HUES6 (cell line): ENCODE measurements around the gene KIF6.

ENCODE experiments used
- H3K27ac ChIP-seq: 2 replicates; pipeline ENCODE4 v1.7.0; 2013; ENCODE audit warnings: low read depth, mild to moderate bottlenecking, low read length, inconsistent platforms
- H3K27me3 ChIP-seq: 2 replicates; pipeline ENCODE4 v1.6.1; 2013; ENCODE audit warnings: low read length; ENCODE audit not compliant: control insufficient read depth, insufficient read depth
- H3K36me3 ChIP-seq: 2 replicates; pipeline ENCODE4 v1.6.1; 2013; ENCODE audit warnings: low read length; ENCODE audit not compliant: control insufficient read depth, insufficient read depth
- H3K4me1 ChIP-seq: 2 replicates; pipeline ENCODE4 v1.6.1; 2013; ENCODE audit warnings: low read length; ENCODE audit not compliant: control insufficient read depth, insufficient read depth
- H3K4me3 ChIP-seq: 2 replicates; pipeline ENCODE4 v1.5.1; 2013; ENCODE audit warnings: low read depth, low read length
- H3K9ac ChIP-seq: one replicate; pipeline ENCODE4 v1.6.1; 2013; ENCODE audit warnings: mild to moderate bottlenecking, low read length
- H3K9me3 ChIP-seq: 2 replicates; pipeline ENCODE4 v1.6.1; 2013; ENCODE audit warnings: low read depth, low read length; ENCODE audit not compliant: control insufficient read depth, insufficient read depth

KIF6 gene

GRCh38 chr6:39362487-39362865 lies 362.7 kb downstream of the KIF6 start:
- no peaks in the 10 kb centered on the region for H3K27me3 ChIP-seq
- H3K9me3 ChIP-seq: no peaks in the 10 kb centered on the region
- peaks cover 4% of the 10 kb centered on the region; the same call in 1 of the 2 replicates for H3K4me1 ChIP-seq
- H3K9ac ChIP-seq: no peak overlapping the region
- H3K27ac ChIP-seq: no peak overlapping the region
- no peaks in the 10 kb centered on the region for H3K36me3 ChIP-seq
- H3K4me3 ChIP-seq: no peak overlapping the region

GRCh38 chr6:39361657-39362486 lies 363.3 kb downstream of the KIF6 start:
- Histone ChIP-seq H3K4me3 (no peak overlapping the region), H3K9me3 (no peaks in the 10 kb centered on the region), H3K9ac (no peak overlapping the region), H3K4me1 (peaks cover 4% of the 10 kb centered on the region; the same call in 1 of the 2 replicates), H3K27me3 (no peaks in the 10 kb centered on the region), H3K36me3 (no peaks in the 10 kb centered on the region), H3K27ac (no peak overlapping the region)

GRCh38 chr6:39360378-39360777 lies 364.8 kb downstream of the KIF6 start:
- H3K27ac ChIP-seq: no peak overlapping the region
- no peaks in the 10 kb centered on the region for H3K27me3 ChIP-seq
- no peaks in the 10 kb centered on the region for H3K9me3 ChIP-seq
- H3K36me3 ChIP-seq: no peaks in the 10 kb centered on the region
- peaks cover 4% of the 10 kb centered on the region; the same call in 1 of the 2 replicates for H3K4me1 ChIP-seq
- H3K4me3 ChIP-seq: no peak overlapping the region
- no peak overlapping the region for H3K9ac ChIP-seq

- Histone ChIP-seq H3K27me3 (no peaks in the 10 kb centered on the region), H3K27ac (no peak overlapping the region), H3K9me3 (no peaks in the 10 kb centered on the region), H3K4me1 (peaks cover 4% of the 10 kb centered on the region; the same call in 1 of the 2 replicates), H3K36me3 (no peaks in the 10 kb centered on the region), H3K9ac (no peak overlapping the region), H3K4me3 (no peak overlapping the region)
These were observed 367.1 kb downstream of the KIF6 start for GRCh38 chr6:39357998-39358686.

- H3K9me3 ChIP-seq: no peaks in the 10 kb centered on the region
- no peaks in the 10 kb centered on the region for H3K4me1 ChIP-seq
- no peaks in the 10 kb centered on the region for H3K27me3 ChIP-seq
- H3K27ac ChIP-seq: no peak overlapping the region
- H3K9ac ChIP-seq: no peak overlapping the region
- no peaks in the 10 kb centered on the region for H3K36me3 ChIP-seq
- H3K4me3 ChIP-seq: no peak overlapping the region
These were observed 371.4 kb downstream of the KIF6 start for GRCh38 chr6:39353698-39354315.

- Histone ChIP-seq H3K9me3 (no peaks in the 10 kb centered on the region), H3K27ac (no peak overlapping the region), H3K4me1 (no peaks in the 10 kb centered on the region), H3K4me3 (no peak overlapping the region), H3K36me3 (no peaks in the 10 kb centered on the region), H3K9ac (no peak overlapping the region), H3K27me3 (no peaks in the 10 kb centered on the region)
These were observed 374.3 kb downstream of the KIF6 start for GRCh38 chr6:39350723-39351505.

- Histone ChIP-seq H3K9ac (no peak overlapping the region), H3K27me3 (no peaks in the 10 kb centered on the region), H3K9me3 (no peaks in the 10 kb centered on the region), H3K4me3 (no peak overlapping the region), H3K4me1 (peaks cover 9% of the 10 kb centered on the region), H3K36me3 (no peaks in the 10 kb centered on the region), H3K27ac (no peak overlapping the region)
These were observed 376.5 kb downstream of the KIF6 start for GRCh38 chr6:39348740-39349139.

GRCh38 chr6:39347906-39348585 lies 377.2 kb downstream of the KIF6 start:
- peaks cover 15% of the 10 kb centered on the region for H3K4me1 ChIP-seq
- no peaks in the 10 kb centered on the region for H3K36me3 ChIP-seq
- H3K4me3 ChIP-seq: no peak overlapping the region
- H3K9me3 ChIP-seq: no peaks in the 10 kb centered on the region
- no peaks in the 10 kb centered on the region for H3K27me3 ChIP-seq
- H3K9ac ChIP-seq: no peak overlapping the region
- no peak overlapping the region for H3K27ac ChIP-seq

GRCh38 chr6:39347206-39347605 lies 378.0 kb downstream of the KIF6 start:
- Histone ChIP-seq H3K27me3 (no peaks in the 10 kb centered on the region), H3K9ac (no peak overlapping the region), H3K4me3 (no peak overlapping the region), H3K27ac (no peak overlapping the region), H3K4me1 (peaks cover 20% of the 10 kb centered on the region), H3K9me3 (no peaks in the 10 kb centered on the region), H3K36me3 (no peaks in the 10 kb centered on the region)

GRCh38 chr6:39344821-39345280 lies 380.4 kb downstream of the KIF6 start:
- Histone ChIP-seq H3K4me3 (no peak overlapping the region), H3K27me3 (no peaks in the 10 kb centered on the region), H3K27ac (no peak overlapping the region), H3K4me1 (peaks cover 30% of the 10 kb centered on the region), H3K36me3 (no peaks in the 10 kb centered on the region), H3K9ac (no peak overlapping the region), H3K9me3 (no peaks in the 10 kb centered on the region)
